ENCODE results near the gene REG4.

The REG4 gene

GRCh38 chr1:119758584-119758983 is 52.7 kb downstream of the REG4 start:
- DNase-seq (ENCODE audit: low read depth, low spot score) = peak; percentile 23
- no peak overlapping the region for H3K4me3 ChIP-seq (ENCODE audit: low read length)

GRCh38 chr1:119752592-119752991 is 58.7 kb downstream of the REG4 start:
- DNase-seq (ENCODE audit: low read depth, low spot score) = no peak
- H3K4me3 ChIP-seq (ENCODE audit: low read length) = no peak overlapping the region

GRCh38 chr1:119748040-119748439 is 63.2 kb downstream of the REG4 start:
- no peak for DNase-seq (ENCODE audit: low read depth, low spot score)
- H3K4me3 ChIP-seq (ENCODE audit: low read length) = no peak overlapping the region

- DNase-seq (ENCODE audit: low read depth, low spot score) = no peak
- no peak overlapping the region for H3K4me3 ChIP-seq (ENCODE audit: low read length)
Measured at GRCh38 chr1:119747451-119747850, 63.8 kb downstream of the REG4 start.

GRCh38 chr1:119745034-119745433 is 66.2 kb downstream of the REG4 start:
- H3K4me3 ChIP-seq (ENCODE audit: low read length) = no peak overlapping the region
- DNase-seq (ENCODE audit: low read depth, low spot score) = no peak

- DNase-seq (ENCODE audit: low read depth, low spot score) = no peak
- H3K4me3 ChIP-seq (ENCODE audit: low read length) = no peak overlapping the region
Measured at GRCh38 chr1:119744598-119744942, 66.7 kb downstream of the REG4 start.

Measured in Jurkat, Clone E6-1 (cell line).